ENCODE data around the gene WDR62. TPM values are rescaled to one million over a fixed set of nuclear protein-coding genes. Genes with fewer than 3 reads are reported as not detected.

WDR62 gene
- total RNA-seq, 1 donor, result 7.8 TPM

GRCh38 chr19:36054119-36054732, 471 bp upstream of the WDR62 start, which contains the start of gene THAP8:
TSS of gene THAP8 (minus strand) at chr19:36054285. CDS start at chr19:36054217, 68 bp downstream.
- TF ChIP-seq, protein P1, sequence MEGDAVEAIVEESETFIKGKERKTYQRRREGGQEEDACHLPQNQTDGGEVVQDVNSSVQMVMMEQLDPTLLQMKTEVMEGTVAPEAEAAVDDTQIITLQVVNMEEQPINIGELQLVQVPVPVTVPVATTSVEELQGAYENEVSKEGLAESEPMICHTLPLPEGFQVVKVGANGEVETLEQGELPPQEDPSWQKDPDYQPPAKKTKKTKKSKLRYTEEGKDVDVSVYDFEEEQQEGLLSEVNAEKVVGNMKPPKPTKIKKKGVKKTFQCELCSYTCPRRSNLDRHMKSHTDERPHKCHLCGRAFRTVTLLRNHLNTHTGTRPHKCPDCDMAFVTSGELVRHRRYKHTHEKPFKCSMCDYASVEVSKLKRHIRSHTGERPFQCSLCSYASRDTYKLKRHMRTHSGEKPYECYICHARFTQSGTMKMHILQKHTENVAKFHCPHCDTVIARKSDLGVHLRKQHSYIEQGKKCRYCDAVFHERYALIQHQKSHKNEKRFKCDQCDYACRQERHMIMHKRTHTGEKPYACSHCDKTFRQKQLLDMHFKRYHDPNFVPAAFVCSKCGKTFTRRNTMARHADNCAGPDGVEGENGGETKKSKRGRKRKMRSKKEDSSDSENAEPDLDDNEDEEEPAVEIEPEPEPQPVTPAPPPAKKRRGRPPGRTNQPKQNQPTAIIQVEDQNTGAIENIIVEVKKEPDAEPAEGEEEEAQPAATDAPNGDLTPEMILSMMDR (IDR thresholded peaks at IDR 0.05; ENCODE audit: insufficient read depth, low read depth, low read length), result peak; percentile 40
- H3K4me3 ChIP-seq (ENCODE audit: low read depth, low read length), result peak within 1 kb of the TSS; percentile 83
- DNase-seq (ENCODE audit: low read depth), result peak; percentile 100

DNA sequence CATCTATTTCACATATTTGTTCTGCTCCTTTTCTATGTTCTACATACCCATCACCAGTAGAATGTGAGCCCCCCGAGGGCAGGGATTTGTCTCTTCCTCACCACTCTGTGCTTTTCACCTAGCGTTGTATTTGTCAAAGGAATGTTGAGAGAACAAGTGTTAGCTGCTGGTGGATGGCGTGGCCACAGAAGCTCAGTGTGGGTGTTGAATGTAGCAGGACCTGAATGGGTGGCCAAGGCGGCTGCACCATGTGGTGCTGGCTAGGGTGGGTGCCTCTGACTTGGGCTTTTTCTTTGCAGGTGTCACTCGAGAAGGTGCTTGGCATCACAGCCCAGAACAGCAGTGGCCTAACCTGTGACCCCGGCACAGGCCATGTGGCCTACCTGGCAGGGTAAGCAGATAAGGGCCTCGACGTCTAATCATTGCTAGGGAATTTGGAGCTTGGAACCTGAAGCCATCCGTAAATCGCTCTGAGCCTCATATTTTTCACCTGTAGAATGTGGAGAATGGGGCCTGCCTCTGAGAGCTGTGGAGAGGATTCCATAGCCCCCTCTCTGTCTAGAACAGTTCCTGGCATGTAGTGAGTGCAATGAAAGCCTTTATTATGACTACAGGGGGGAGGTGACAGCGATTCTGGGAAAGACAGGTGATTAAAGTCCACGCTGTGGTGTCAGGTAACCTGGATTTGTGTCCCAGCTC, 3.9 kb downstream of the WDR62 start:
- TF ChIP-seq, protein P1 (IDR thresholded peaks at IDR 0.05; ENCODE audit: insufficient read depth, low read depth, low read length), result no peak
- H3K4me3 ChIP-seq (ENCODE audit: low read depth, low read length), result no peak overlapping the region
- DNase-seq (ENCODE audit: low read depth), result no peak

GRCh38 chr19:36059180-36059910, 4.6 kb downstream of the WDR62 start:
- TF ChIP-seq, protein P1 (IDR thresholded peaks at IDR 0.05; ENCODE audit: insufficient read depth, low read depth, low read length), result no peak
- no peak overlapping the region for H3K4me3 ChIP-seq (ENCODE audit: low read depth, low read length)
- DNase-seq (ENCODE audit: low read depth), result no peak

- TF ChIP-seq, protein P1 (IDR thresholded peaks at IDR 0.05; ENCODE audit: insufficient read depth, low read depth, low read length), result peak; percentile 81
- peak; percentile 72 for DNase-seq (ENCODE audit: low read depth)
- no peak overlapping the region for H3K4me3 ChIP-seq (ENCODE audit: low read depth, low read length)
These were observed 5.7 kb downstream of the WDR62 start for GRCh38 chr19:36060430-36060829.

DNA sequence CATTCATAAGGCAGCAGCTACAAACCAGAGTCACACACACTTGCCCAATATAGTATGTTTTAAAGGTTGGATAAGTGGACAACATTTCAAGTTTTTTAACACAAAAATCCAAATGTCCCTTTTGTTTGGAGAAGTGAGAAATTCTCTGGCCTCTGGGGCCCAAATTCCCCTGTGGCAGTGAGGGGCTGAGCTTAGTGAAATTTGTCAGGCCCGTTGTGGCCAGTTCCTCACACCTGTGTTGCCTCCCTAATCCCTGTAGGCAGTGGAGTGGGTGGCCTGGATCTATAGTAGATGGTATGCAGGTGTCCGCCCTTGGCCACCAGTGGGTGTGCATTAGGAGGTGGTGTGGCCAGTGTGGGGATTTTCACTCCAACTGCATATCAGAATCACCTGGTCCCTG, 6.7 kb downstream of the WDR62 start:
- TF ChIP-seq, protein P1 (IDR thresholded peaks at IDR 0.05; ENCODE audit: insufficient read depth, low read depth, low read length), result no peak
- H3K4me3 ChIP-seq (ENCODE audit: low read depth, low read length), result no peak overlapping the region
- DNase-seq (ENCODE audit: low read depth), result no peak

- TF ChIP-seq, protein P1 (IDR thresholded peaks at IDR 0.05; ENCODE audit: insufficient read depth, low read depth, low read length), result no peak
- DNase-seq (ENCODE audit: low read depth), result no peak
- H3K4me3 ChIP-seq (ENCODE audit: low read depth, low read length), result no peak overlapping the region
These were observed 10.1 kb downstream of the WDR62 start for GRCh38 chr19:36064826-36065225.

Data from fibroblast of villous mesenchyme (primary cell).